ENCODE measurements around the gene TRAK1.

Gene TRAK1

DNA sequence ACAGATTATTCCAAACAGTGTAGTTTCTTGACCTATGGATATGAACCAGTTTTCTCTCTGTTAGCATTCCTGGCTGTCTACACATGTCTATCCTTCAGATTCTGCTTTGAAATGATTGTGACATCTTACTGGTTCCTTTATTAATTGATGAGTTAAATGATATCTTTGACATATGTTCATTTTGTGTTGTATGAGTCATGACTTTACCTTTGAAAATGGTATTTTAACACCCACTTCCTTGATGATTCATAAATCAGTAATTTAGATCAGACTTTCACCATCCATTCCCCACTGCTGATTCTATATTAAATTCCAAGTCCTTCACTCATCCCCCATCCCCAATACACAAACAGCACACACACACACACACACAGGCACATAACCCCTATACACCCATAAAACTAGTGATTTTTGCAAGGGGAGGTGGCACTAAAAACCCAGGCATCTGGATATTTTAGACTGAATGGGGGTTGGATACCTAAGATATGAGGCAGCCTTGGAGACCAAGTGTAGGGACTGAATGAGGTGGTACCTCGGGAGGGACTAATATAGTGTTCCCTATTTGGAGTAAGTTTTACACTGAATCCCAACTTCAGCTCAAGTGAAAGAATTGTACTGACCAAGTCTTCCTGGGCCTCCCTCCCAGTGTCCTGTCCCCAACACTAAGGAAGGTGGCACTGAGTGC lies 165.1 kb downstream of the TRAK1 start:
- DNase-seq, result no peak

DNA sequence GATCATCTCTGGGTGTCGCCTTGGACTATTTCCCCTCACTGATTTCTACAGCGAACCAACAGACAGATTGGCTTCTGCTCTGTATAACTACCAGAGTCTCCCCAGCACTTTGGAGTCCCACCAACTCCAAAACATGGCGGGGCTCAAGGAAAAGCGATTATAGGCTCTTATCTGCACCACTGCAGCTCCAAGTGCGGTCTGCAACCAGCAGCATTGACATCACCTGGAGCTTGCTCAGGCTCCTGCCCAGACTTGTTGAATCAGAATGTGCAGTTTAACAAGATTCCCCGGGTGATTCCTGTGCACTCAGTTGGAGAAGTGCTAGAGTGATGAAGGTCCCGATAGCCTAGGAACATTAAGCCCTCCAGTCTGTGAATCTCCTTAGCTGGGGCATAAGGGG lies 165.8 kb downstream of the TRAK1 start:
- no peak for DNase-seq

DNA sequence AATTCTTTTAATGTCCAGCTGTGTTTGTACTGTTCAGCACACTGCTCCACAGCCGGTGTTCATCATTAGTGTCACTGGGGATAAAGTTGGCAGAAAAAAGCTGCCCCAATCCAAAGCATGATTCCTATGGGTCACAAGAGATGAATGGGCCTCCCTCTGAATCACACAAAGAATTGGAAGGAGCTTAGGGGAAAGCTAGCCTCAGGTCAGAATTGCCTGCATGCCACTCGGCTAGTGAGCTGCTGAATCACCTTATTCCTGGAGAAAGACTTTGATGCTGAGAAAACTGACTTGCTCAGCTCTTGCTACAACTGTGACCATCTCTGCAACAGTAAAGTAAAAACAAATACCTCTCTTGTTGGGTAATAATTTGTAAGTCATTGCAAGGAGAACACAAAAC lies 171.4 kb downstream of the TRAK1 start:
- no peak for DNase-seq

DNA sequence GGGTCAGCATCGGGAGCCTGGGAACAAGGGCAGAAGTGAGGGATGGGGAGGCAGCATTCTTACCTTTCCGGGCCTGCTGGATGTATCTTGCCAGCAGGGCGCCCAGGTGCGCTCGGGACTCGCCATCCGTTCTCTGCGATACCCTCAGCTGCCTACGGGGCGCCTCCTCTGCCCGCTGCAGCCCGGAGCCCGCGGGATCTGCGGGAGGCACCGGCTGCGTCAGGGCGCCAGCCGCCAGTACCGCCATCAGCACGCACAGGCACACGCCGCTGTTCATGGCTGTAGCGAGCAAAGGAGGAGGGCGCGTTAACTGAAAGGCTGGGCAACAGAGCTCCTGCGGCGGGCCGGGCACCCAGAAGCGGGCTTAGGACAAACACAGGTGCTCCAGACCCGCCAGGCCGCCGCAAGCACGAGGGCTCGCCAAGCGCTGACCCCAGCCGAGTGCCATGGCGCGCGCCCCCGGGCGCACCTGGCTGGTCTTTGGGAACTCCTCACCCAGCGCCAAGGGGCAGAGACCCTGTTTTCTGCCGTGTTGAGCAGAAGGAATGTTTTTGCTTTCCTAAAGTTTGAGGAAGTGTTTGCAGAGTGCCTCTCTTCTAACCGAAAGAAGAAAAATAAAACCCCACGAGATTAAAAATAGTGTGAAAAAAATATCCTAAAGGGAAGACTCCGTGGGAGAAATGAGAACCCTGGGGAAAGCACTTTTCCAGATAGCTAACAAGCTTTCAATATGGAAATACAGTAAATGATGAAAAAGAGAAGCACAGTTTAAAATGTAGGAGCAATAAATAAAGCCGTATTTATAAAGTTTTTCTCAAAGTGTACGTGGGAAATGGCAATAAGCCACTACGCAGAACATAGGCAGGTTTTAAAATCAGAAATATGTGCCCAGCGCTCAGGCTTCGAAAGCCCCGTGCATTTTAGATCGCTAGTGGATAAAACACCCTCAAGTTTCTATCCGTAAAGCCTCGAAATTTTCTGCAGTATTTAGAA lies 172.5 kb downstream of the TRAK1 start:
- no peak for DNase-seq

DNA sequence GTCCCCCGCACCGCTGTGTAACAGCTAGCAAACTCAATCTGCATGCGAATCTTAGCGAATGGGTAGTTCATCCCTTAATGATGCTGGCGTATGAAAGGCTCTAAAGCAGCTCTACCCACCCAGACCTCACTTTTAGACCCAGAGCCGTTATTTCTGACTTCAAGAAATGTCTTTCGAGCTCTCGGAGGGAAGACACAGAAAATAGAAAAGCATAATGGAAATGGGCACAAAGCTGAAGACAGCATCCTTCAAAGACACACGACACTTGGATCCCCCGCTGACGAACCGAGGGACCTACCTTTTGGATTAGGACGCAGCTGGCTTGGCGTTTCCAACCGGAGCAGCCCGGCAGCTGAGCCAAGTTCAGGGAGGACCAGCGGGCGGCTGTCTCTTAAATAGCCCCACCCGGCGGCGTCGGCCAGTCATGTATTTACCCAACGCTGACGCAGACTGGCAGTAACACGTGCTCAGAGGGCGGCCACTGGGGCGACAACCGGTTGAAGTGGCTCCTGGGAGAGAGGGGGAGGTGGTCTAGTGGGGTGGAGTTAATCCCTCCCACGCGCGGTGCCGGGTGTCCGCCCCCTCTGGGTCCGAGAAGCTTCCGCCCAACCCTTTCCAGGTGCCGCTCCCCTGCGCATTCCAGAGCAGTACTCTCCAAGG lies 173.4 kb downstream of the TRAK1 start:
- DNase-seq, result no peak

DNA sequence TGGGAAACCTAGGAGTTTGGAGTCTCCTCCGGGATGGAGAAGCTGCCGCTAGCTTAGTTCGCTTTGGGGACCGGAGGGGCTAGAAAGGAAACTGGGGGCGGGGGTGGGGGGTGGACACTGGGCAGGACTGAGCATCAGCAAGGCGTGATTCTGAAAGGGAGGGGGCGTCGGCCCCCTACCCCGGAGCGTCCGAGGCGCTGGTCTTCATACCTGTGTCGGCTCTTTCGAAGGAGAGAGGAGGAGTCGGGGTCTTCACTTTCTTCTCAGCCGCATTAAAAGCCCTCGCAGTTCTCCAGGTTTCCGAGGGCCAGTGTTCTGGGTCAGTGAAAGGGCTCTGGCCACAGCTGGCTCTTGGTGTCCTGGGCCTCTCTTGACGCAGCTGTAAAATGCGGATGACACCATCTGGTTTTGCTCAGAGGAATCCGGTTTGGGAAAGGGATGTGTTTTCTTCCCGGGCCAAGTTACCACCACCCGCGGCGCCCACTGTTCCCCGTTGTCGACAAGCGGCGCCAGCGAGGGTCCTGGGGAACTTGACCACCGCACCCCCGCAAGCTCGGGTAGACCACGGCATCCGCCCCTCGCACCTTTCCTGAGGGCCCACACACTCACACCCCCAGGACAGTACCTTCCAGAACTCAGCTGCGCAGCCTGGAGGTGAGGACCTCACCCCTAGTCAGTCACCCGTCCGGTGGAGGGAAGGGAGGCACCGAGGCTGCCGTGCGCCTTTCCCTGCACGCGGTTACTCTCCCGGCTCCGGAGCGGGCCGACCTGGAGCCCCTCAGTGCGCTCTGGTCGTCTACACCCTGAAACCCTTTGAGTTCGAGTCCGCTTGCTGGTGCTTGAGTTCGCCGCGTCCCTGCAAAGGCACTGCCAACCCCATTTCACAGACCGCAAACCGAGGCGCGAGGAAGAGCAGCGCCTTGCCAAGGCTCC lies 174.2 kb downstream of the TRAK1 start:
- no peak for DNase-seq

DNA sequence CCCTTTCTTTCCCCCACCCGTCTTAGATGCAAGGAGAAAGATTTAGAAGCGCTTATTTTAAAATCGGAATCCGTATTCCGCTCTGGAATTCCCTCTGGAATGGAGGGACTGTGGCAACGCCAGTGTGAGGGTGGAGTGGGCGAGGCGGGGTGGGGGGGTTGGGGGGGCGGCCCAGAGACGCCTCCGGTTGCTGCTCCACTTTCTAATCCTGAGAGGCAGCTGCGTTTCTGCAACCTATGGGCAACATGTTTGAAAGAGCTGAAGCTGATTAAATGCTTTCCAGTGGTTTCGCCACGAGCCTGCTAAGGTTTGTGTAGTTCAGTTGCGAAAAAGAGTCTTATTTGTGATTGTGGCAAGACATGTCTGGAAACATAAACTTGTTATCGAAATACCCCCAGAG lies 174.9 kb downstream of the TRAK1 start, which contains the start of gene CCK:
CCK (minus strand) TSS at position 101 of the 400 bp plus-strand sequence. CDS start 2,555 bp downstream, outside the sequence.
- no peak for DNase-seq

DNA sequence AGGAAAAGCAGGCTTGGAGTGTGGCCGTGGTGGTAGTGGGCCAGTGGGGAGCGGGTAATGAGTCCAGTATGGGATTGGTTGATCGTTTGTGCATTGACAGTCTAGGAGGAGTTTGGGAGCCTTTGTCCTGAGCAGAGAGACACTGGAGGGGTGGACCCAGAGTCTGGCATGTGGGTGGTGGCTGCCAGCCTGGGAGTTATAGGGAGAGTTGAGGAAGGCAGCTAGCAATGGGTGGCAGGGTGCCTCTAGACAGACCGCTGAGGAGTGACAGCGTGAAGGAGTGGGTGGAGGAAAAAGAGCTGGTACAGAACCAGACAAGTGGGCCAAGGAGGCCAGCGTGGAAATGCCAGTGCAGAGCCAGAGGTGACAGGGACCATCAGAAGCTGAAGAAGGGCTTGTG lies 176.7 kb downstream of the TRAK1 start:
- no peak for DNase-seq

DNA sequence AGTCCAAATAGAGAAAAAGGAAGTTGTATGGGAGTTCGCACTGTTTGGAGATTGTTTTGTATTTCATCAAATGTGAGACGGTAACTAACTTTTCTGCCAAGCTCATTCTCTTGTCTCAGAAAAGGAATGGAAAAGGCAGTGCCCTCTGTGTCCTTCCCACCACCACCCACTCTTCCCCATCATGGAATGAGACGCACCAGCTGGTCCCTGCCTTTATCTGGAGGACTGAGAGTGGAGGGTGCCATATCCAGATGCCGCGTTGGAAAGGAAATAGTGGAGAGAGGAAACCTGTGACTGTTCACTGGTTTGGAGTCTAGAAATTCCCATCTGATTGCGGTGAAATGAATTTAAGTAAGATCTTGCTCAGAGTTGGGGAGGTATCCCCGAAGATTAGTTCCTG lies 178.5 kb downstream of the TRAK1 start:
- DNase-seq, result no peak

DNA sequence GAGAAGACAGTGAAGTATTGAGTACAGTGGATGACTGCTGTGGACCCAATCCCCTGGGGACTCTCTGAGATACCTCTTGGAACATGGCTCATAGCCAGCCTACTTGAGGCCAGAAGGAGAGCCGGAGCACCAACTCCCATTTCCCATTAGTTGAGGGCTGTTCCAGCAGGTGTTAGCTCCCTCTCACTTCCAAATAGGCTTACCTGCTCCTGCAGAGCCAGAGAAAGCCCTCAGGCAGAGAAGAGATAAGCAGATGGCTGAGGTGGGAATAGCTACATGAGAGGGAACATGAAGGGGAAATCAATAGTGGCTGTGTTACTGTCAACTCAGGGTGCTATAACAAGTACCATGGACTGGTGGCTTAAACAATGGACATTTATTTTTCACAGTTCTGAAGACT lies 179.4 kb downstream of the TRAK1 start:
- no peak for DNase-seq

DNA sequence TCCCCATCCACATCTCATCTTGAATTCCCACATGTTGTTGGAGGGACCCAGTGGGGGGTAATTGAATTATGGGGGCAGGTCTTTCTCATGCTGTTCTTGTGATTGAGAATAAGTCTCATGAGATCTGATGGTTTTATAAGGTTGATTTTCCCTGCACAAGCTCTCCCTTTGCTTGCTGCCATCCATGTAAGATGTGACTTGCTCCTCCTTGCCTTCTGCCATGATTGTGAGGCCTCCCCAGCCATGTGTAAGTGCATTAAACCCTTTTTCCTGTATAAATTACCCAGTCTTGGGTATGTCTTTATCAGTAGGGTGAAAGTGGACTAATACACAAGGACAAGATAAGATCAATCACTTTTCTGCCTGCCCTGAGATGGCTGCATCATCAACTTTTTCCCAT lies 180.6 kb downstream of the TRAK1 start:
- no peak for DNase-seq

DNA sequence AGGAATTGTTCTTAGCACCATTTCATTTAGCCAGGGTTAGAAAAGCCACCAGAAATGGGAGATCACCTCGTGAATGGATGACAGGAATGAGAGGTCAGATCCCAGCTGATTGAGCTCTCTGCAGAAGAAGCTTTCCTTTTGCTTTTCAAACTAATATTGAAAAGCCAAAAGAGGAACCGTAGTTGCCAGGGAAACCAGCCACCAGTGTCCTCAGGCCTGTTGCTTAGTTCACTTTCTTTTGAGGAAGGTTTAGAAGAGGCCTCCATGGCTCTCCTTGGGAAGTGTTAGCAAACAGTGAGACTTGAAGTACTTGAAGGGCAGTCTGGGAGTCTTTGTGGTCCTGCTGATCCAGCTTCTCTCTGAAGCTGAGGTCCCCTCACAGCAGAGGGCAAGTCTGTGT lies 182.2 kb downstream of the TRAK1 start:
- no peak for DNase-seq

DNA sequence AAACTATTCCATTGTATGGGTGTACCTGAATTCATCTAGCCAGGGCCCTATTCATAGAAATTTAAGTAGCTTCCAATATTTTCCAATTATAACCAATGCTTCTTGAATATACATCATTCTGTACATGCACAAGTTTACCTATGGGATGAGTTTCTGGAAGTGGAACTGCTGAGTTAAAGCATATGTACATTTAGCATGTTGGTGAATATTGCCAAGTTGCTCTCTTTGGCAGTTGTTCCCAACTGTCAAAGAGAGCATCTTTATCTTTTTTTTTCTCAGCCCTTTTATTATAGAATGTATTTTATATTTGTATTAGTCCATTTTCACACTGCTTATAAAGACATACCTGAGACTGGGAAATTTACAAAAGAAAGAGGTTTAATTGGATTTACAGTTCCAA lies 183.1 kb downstream of the TRAK1 start:
- DNase-seq, result no peak

DNA sequence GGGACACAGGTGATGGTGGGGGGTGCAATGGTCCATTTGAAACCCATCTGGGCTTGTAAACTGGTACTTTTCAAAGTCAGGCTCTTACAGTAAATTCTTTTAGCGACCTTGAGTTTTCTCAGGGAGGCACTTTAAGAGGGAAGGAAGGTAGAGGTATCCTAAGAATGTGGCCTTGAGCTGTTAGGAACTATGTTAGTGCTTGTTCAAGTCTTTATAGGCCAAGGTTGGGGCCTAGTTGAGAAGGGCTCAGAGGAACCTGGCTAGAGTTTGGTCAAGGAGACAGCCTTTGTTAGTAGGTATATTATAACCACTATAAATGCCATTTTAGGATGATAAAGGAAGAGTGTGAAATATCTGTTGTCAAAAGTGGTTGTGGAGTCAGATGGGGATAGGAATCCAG lies 184.1 kb downstream of the TRAK1 start:
- no peak for DNase-seq

Data from midbrain (tissue), 1 donor.